ENCODE data around the gene UROC1. TPM values are rescaled to one million over a fixed set of nuclear protein-coding genes. Genes with fewer than 3 reads are reported as not detected.

The UROC1 gene
- total RNA-seq, 3 donors from 2014 or later, result not detected

DNA sequence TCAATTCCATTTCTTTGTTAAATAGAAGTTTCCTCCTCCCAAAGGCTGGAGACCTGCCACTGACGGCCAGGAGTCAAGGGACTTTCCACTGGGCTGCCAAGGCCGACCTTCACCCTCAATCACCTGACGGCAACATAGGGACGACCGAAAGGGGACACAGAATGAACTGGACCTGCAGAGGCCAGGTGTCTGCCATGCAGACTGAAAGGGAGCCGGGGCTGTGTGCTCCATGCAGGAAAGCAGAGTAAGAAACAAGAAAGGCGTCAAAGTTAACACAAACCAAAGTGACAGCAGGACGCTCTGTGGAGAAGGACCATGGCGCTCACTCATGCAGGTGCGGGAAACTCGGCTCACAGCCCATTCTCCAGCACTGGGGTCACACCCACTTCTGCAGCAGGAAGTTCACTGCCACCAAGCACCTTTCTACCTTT, 67.9 kb downstream of the UROC1 start:
- H3K9me3 ChIP-seq, result no peaks in the 10 kb centered on the region
- ATAC-seq (peak; percentile 45), DNase-seq (no peak)

GRCh38 chr3:126448893-126449180, 68.7 kb downstream of the UROC1 start:
- H3K4me1 ChIP-seq (ENCODE audit: low read depth), result no peaks in the 10 kb centered on the region
- ATAC-seq (no peak), DNase-seq (no peak)
- H3K9me3 ChIP-seq, result no peaks in the 10 kb centered on the region
- H3K36me3 ChIP-seq (ENCODE audit: low read depth), result no peaks in the 10 kb centered on the region
- no peak overlapping the region for H3K4me3 ChIP-seq
- TF ChIP-seq CTCF (IDR thresholded peaks at IDR 0.05), result no peak
- intact Hi-C loops (cut with DNase I, micrococcal nuclease), result no loop called here

More for the DNA sequence above, 67.9 kb downstream of the UROC1 start:
- H3K4me1 ChIP-seq (ENCODE audit: low read depth), result no peaks in the 10 kb centered on the region
- no peak for TF ChIP-seq CTCF (IDR thresholded peaks at IDR 0.05)
- H3K36me3 ChIP-seq (ENCODE audit: low read depth), result no peaks in the 10 kb centered on the region
- no peak overlapping the region for H3K4me3 ChIP-seq
- intact Hi-C loops (cut with DNase I, micrococcal nuclease), result no loop called here

- H3K36me3 ChIP-seq (ENCODE audit: low read depth), result no peaks in the 10 kb centered on the region
- ATAC-seq, result no peak
- DNase-seq, result no peak
- no peak for TF ChIP-seq CTCF (IDR thresholded peaks at IDR 0.05)
- no peaks in the 10 kb centered on the region for H3K4me1 ChIP-seq (ENCODE audit: low read depth)
- H3K4me3 ChIP-seq, result no peak overlapping the region
- intact Hi-C loops (cut with DNase I, micrococcal nuclease), result no loop called here
- H3K9me3 ChIP-seq, result no peaks in the 10 kb centered on the region
Observed at GRCh38 chr3:126448136-126448892, 69.3 kb downstream of the UROC1 start.

DNA sequence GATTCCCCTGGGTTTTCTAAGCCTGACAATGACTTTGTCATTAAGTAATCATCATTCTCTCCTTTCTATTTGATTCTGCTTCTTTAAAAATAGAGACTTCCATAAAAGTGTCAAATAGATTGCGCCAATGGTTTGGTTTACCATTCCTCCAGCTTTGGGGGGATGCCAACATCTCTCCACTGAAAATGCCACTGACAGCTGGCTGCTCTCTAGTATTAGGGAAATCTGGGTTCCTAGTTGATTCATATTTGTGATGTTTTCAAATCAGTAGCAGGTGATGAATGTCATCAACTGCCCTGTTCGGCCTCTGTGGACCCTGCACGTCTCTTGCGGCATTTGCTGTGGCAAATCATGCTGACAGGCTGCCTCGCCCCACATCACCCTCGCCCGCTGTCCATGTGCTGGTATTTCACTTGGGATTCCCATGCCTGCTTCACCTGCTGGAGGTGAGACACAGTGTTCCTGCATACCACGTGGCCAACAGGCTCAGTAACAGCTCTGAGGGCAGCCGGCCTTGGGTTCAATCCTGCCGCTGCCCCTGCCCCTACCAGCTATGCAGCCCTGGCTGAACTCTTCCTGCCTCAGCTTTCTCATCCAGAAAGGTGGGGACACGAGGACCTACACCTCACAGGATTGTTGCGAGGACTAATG, 70.0 kb downstream of the UROC1 start:
- intact Hi-C loops (cut with DNase I, micrococcal nuclease), result no loop called here
- DNase-seq (no peak), ATAC-seq (no peak)
- Histone ChIP-seq H3K36me3 (ENCODE audit: low read depth) (no peaks in the 10 kb centered on the region), H3K9me3 (no peaks in the 10 kb centered on the region), H3K4me3 (no peak overlapping the region), H3K4me1 (ENCODE audit: low read depth) (no peaks in the 10 kb centered on the region)
- no peak for TF ChIP-seq CTCF (IDR thresholded peaks at IDR 0.05)

- Histone ChIP-seq H3K4me3 (no peak overlapping the region), H3K4me1 (ENCODE audit: low read depth) (no peaks in the 10 kb centered on the region), H3K9me3 (no peaks in the 10 kb centered on the region), H3K36me3 (ENCODE audit: low read depth) (no peaks in the 10 kb centered on the region)
- DNase-seq, result no peak
- no peak for TF ChIP-seq CTCF (IDR thresholded peaks at IDR 0.05)
- intact Hi-C loops (cut with DNase I, micrococcal nuclease), result no loop called here
- no peak for ATAC-seq
Observed at GRCh38 chr3:126446791-126447190, 70.8 kb downstream of the UROC1 start.

All from mucosa of descending colon (tissue), 3 donors.